Measurements from ENCODE around the gene MYBPH.

The MYBPH gene

DNA sequence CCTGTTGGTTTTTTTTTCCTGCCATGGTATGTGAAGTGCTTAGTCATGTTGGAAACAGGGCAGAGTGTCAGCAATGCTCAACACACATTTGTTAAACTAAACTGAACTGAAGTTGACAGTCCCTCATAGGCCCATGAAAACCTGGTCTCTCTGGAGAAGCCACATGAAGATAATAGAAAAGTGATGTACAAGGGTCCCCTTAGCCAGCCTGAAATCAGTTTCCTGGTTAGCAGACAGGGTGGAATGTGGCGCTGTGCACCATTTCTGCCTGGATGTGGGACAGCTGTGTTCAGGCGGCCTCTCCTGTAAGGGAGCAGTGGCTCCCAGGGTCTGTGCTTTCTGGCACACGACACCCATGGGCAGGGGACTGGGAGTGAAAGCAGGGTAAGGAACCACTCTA lies 20.7 kb upstream of the MYBPH start:
- in situ Hi-C loops (cut with HindIII; ENCODE audit: low pct_unique_long_range_greater_than_20kb, low sequenced_read_pairs), result no loop called here
- DNase-seq (ENCODE audit: low read depth in 1 of 2, low spot score in 1 of 2), result no peak
- no peak for TF ChIP-seq JUND (IDR thresholded peaks at IDR 0.05; ENCODE audit: low read depth)

DNA sequence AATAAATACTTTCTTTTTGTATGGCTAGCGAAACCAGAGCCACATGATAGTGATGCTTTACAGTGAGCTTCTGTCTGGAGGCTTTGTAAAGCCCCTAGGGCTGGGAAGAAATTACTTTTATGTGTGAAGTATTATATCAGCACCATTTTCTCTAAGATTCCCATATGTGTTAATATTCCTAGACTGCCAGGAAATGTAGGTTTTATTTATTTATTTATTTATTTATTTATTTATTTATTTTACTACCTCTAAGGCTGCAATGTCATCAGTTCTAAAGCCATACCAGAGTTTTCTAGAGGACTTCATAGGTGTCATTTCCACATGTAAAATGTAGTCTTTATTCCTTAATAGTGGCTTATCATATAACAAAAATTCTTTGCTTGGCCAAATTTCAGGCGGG lies 15.3 kb upstream of the MYBPH start:
- in situ Hi-C loops (cut with HindIII; ENCODE audit: low pct_unique_long_range_greater_than_20kb, low sequenced_read_pairs), result no loop called here
- no peak for DNase-seq (ENCODE audit: low read depth in 1 of 2, low spot score in 1 of 2)
- no peak for TF ChIP-seq JUND (IDR thresholded peaks at IDR 0.05; ENCODE audit: low read depth)

DNA sequence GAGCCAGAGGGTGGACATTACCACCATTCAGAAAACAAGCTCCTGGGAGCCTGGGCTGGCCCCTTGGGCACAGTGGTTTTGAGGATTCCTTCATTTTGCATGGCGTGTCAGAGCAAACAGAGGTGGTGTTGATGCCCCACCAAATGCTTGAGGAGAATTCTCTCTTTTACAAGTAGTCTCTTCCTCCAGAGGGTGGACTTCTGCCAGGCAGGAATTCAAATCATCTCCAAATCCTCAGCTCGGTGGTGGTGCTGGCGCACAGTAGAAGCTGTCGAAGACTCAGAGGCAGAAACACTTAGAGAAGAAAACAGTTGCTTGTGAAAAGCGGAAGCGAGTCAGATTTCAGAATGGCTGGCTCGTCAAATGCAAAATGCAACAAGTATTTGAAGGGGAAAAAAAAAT lies 14.3 kb upstream of the MYBPH start:
- in situ Hi-C loops (cut with HindIII; ENCODE audit: low pct_unique_long_range_greater_than_20kb, low sequenced_read_pairs), result no loop called here
- no peak for TF ChIP-seq JUND (IDR thresholded peaks at IDR 0.05; ENCODE audit: low read depth)
- no peak for DNase-seq (ENCODE audit: low read depth in 1 of 2, low spot score in 1 of 2)

DNA sequence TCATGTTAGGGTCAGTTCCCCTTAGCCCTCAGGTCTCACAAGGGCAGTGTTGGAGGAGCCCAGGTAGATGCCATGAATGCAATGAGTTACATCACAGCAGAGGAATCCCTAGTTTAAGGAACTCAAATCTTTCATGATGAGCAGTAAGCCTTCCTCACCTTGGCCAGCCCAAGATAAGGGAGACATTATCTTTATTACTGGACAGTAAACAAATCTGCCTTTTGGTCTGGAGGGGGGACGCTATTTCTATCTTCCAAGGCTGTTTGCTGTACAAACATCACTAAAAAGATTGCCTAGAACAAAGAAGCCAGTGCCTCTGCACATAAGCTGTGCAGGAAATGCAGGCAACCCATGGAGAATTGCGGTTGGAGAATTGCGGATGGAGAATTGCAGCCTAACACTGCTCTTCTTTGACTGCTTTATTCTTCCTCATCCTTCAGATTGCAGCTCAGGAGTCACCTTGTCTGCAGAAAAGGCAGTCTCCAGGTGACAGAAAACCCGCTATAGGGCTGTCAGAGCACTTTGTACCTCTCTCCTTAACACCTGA lies 13.1 kb upstream of the MYBPH start:
- in situ Hi-C loops (cut with HindIII; ENCODE audit: low pct_unique_long_range_greater_than_20kb, low sequenced_read_pairs), result no loop called here
- TF ChIP-seq JUND (IDR thresholded peaks at IDR 0.05; ENCODE audit: low read depth), result no peak
- no peak for DNase-seq (ENCODE audit: low read depth in 1 of 2, low spot score in 1 of 2)

DNA sequence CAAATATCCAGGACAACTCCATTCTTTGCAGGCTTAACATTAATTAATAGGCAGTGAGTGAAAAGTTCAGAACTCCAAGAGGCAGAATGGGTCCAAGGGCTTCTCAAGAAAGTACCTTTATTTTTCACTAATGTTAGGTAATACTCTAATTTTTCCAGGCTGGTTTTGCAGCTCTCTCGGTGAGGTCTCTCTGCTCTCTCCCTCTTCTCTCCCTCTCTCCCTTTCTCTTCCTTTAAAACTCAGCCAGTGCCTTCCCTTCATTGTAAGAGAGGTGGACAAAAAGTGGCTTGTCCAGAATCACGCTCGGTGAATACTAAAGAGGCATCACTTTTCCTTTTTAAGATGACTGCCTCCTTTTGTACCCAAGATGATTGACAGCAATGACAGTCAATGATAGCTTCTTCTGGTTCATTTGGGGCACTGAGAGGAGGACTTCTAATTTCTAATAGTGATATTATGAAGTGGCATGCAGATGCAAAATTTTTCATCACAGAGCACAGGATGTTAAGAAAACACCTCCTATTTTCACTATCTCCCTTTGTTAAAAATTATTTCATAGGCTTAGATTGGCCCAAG lies 12.2 kb upstream of the MYBPH start:
- in situ Hi-C loops (cut with HindIII; ENCODE audit: low pct_unique_long_range_greater_than_20kb, low sequenced_read_pairs), result no loop called here
- no peak for DNase-seq (ENCODE audit: low read depth in 1 of 2, low spot score in 1 of 2)
- no peak for TF ChIP-seq JUND (IDR thresholded peaks at IDR 0.05; ENCODE audit: low read depth)

DNA sequence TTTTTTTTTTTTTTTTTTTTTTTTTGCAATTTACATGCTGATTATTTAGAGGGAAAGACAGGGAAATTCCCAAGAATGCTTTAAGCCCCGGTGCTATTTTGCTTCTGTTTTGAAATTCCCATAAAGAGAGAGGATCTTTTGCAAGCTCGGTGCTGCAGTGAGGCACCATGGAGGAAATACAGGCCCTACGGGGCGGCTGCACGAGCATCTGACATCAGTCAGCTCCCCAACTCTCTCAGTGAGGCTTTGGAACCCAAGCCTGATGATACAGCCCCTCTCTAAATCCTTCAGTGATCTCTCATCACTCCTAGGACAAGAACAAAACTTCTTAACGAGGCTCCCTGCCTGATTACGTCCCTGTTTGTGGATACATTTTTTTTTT lies 11.7 kb upstream of the MYBPH start:
- in situ Hi-C loops (cut with HindIII; ENCODE audit: low pct_unique_long_range_greater_than_20kb, low sequenced_read_pairs), result no loop called here

DNA sequence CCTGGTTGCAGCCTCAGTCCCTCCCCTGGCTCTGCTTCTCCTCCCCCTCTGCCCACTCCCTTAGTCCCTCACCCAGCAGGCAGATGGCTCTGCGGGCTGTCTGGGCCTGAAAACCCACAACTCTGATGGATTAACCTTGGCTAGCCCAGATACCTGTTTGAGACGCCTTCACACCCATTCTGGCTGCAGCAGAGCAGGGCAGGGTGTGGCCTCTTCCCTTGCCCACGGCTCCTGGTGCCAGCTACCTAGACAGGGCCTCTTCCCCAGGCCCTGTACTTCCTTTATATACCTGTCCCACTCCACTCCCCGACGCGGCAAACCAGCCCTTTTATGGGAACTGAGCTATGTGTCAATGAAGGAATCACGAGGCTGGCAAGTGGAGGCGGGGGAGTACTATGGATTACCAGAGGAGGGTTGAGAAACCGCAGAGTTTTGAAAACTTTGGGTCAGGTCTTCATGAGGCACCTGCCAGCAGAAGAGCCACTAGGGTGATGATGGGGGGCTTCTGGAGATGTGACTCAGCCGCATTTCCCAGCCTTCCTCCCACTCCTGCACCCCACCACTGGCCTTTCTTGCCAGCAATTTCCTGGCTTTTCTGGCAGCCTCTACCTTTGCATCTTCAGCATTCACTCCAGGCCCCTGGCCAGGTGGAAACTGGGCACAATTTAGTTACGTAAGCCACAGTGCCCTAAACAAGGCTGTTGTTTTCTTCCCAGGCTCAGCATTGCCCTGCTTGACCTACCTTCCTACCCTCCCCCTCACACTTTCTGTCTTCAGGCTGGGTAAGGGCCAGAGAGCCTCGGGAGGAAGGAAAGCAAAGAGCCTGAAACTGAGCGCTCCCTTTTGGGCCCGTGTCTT lies 11.0 kb upstream of the MYBPH start, which contains the start of gene CHI3L1:
TSS of gene CHI3L1 (minus strand) at position 259 of the 858 bp plus-strand sequence. CDS start at position 178, 81 bp downstream.
- in situ Hi-C loops (cut with HindIII; ENCODE audit: low pct_unique_long_range_greater_than_20kb, low sequenced_read_pairs), result no loop called here
- no peak for TF ChIP-seq JUND (IDR thresholded peaks at IDR 0.05; ENCODE audit: low read depth)
- DNase-seq (ENCODE audit: low read depth in 1 of 2, low spot score in 1 of 2), result peak in 1 of 2 experiments; percentile 29

More for the DNA sequence above, 11.7 kb upstream of the MYBPH start:
- no peak for DNase-seq (ENCODE audit: low read depth in 1 of 2, low spot score in 1 of 2)
- TF ChIP-seq JUND (IDR thresholded peaks at IDR 0.05; ENCODE audit: low read depth), result no peak

DNA sequence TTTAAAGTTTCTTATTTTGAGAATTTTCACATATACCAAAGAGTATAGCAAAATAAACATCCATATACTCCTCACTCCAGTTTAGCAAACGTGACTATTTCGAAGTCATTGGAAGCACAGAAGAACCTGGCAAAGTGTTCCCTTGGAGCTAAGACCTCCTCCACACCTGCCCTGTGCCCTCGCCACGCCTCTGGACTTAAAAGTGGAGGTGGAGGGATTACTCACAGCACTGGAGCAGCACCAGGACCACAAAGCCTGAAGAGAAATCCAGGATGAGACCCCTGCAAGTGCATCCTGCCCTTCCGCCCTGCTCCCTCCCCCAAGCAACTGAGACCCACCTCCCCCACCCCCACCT lies 10.4 kb upstream of the MYBPH start:
- no peak for TF ChIP-seq JUND (IDR thresholded peaks at IDR 0.05; ENCODE audit: low read depth)
- in situ Hi-C loops (cut with HindIII; ENCODE audit: low pct_unique_long_range_greater_than_20kb, low sequenced_read_pairs), result no loop called here
- DNase-seq (ENCODE audit: low read depth in 1 of 2, low spot score in 1 of 2), result no peak

DNA sequence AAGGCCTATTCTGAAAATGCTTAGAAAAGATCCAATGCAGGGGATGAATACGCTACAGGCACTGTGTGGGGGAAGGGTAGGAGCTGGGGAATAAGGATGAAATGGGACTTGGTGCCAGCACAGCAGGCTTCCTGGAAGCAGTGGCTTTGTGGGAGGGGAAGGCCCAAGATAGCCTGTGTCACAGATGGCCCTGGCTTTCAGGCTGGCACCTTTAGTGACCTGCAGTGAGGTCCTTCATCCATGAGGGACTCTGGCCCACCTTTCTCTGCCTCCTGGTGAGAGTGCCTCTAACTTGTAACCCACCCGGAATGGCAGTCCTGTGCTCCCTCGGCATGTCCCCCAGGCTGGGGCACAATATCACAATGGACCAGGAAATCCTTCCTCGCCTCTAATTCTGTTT lies 10.0 kb upstream of the MYBPH start:
- TF ChIP-seq JUND (IDR thresholded peaks at IDR 0.05; ENCODE audit: low read depth), result no peak
- in situ Hi-C loops (cut with HindIII; ENCODE audit: low pct_unique_long_range_greater_than_20kb, low sequenced_read_pairs), result no loop called here
- DNase-seq (ENCODE audit: low read depth in 1 of 2, low spot score in 1 of 2), result no peak

DNA sequence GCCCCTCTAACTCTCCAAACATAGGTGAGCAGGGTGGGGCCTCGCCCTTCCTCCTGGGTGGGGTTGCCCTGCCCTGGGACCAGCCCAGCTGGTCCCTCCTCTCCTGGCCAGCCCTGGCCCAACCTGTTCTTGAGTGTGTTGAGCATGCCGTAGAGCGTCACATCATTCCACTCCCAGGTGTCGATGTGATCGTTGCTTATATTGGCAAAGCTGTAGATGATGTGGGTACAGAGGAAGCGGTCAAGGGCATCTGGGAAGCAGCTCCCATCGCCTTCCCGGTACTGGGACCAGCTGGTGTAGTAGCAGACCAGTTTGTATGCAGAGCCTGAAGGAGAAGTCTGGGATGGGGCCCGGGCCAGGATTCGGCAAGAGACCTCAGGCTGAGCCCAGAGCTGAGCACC lies 9.4 kb upstream of the MYBPH start:
- in situ Hi-C loops (cut with HindIII; ENCODE audit: low pct_unique_long_range_greater_than_20kb, low sequenced_read_pairs), result no loop called here
- TF ChIP-seq JUND (IDR thresholded peaks at IDR 0.05; ENCODE audit: low read depth), result no peak
- DNase-seq (ENCODE audit: low read depth in 1 of 2, low spot score in 1 of 2), result no peak

DNA sequence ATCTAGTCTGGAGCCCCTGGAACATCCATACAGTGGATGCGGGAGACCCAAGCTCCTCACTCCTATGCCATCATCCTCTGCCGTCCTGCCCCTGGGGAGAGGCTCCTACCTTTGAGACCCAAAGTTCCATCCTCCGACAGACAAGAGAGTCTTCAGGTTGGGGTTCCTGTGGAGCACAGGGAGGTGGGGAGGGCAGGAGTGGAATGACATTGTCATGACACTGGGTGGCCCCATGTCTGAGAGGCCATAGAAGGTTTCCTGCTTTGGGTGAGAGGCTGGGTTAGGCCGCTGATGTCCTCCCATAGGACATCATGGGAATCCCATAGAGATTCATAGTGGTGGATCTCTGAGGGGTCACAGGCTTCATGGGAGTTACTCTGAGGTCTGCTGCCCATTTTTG lies 8.8 kb upstream of the MYBPH start:
- DNase-seq (ENCODE audit: low read depth in 1 of 2, low spot score in 1 of 2), result no peak
- TF ChIP-seq JUND (IDR thresholded peaks at IDR 0.05; ENCODE audit: low read depth), result no peak
- in situ Hi-C loops (cut with HindIII; ENCODE audit: low pct_unique_long_range_greater_than_20kb, low sequenced_read_pairs), result no loop called here

DNA sequence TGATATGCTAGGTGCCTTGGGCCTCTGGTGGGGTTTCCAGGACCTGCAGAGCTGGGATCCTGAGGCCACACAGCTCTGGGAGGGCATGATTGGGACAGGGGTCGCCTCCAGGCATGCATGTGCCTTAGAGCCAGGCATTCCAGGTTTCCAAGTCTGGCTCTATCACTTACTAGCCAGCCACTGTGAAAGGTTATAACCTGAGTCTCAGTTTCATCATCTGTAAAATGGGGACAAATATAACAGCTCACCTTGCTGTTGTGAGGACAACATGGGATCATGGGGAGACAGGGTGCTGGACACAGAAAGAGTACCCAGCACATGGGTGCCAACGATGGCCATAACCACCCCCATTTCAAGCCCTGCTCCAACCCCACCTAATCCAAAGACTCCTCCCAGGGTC lies 8.2 kb upstream of the MYBPH start:
- in situ Hi-C loops (cut with HindIII; ENCODE audit: low pct_unique_long_range_greater_than_20kb, low sequenced_read_pairs), result no loop called here
- TF ChIP-seq JUND (IDR thresholded peaks at IDR 0.05; ENCODE audit: low read depth), result no peak
- DNase-seq (ENCODE audit: low read depth in 1 of 2, low spot score in 1 of 2), result no peak

DNA sequence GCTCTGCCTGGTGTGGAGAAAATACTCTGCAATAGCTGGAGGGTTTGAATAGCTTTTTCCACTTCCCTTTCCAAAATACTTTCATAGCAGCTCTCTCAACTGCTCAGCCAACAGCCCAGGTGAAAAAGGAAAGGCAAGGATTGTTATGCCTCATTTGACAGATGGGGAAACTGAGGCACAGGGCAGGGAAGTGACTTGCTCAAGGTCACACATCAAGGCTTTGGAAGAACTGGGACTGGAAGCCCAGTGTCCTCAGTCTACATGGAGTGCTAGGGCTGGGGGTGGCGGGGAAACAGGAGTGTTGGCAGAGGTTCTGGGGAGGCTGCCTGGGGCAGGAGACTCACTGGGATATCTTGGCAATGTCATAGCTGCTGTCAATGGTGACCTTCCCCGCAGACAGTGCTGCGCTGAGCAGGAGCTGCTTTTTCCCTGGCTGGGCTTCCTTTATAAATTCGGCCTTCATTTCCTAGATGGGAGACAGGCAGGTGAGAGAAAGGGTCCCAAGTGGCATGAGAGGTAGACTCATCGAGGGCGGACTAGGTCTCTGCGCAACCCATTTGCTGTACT lies 6.8 kb upstream of the MYBPH start:
- in situ Hi-C loops (cut with HindIII; ENCODE audit: low pct_unique_long_range_greater_than_20kb, low sequenced_read_pairs), result no loop called here
- DNase-seq (ENCODE audit: low read depth in 1 of 2, low spot score in 1 of 2), result no peak
- no peak for TF ChIP-seq JUND (IDR thresholded peaks at IDR 0.05; ENCODE audit: low read depth)

Measured in T47D (cell line).